ENCODE measurements around the gene LPAR3. TPM values are rescaled to one million over a fixed set of nuclear protein-coding genes. Genes with fewer than 3 reads are reported as not detected.
A peak's percentile ranks its signal among the peaks of the same experiment; 100 is the strongest.

Gene LPAR3
- total and polyA plus RNA-seq, 2 donors (not counting 1 experiment from before 2014, with no cell fraction given), result not detected

DNA sequence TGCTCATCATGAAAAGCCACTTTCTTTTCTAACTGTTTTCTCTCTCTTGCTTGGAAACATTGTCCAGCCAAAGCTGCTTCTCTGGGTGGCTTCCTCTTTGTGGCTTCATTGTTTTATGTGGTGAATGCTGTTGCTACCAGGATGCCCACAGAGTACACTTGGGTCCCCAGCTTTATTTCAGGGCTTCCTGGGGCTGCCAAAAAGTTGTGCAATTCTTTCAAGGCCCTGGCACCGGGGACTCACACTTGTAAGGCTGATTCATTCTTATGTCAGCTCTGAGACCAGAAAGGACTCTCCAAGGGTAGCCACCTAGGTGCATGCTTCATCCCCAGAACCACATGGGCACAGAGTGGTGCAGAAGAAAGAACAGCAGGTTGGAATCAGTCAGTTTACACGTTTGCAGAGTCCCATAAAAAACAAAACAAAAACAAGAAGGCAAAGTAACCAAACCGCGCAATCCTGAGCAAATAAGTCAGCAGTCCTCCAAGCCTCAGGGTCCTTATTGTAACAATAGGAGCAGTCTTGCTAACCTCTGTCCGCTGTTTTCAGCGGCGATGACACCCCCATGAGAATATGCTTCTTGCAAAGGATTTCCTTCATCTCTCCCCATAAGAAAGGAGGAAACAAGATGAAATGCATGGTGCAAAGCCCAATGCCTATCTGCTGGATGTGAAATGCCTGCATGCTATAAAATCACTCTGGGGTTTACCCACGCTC, 112.8 kb downstream of the LPAR3 start:
- intact Hi-C loops (cut with micrococcal nuclease), result no loop called here
- Histone ChIP-seq H2AFZ (ENCODE audit: insufficient read depth, low read depth, low read length, poor library complexity, severe bottlenecking) (peak overlapping the region; percentile 10), H3K27me3 (replicated peaks in 1 of 4; ENCODE audit: control extremely low read depth in 1 of 4, control insufficient read depth in 3 of 4, insufficient read depth in 4 of 4, low read length in 3 of 4) (no peaks in the 10 kb centered on the region), H3K9ac (ENCODE audit: low read length) (no peak overlapping the region), H3K27ac (ENCODE audit: low read length in 2 of 2) (no peak overlapping the region), H3K4me1 (ENCODE audit: control insufficient read depth in 2 of 2, insufficient read depth in 2 of 2, low read length in 2 of 2) (peaks cover 0 to 3% of the 10 kb centered on the region in 2 donors), H3K4me2 (replicated peaks; ENCODE audit: low read depth, low read length, poor library complexity, severe bottlenecking) (no peak overlapping the region), H3K36me3 (replicated peaks in 1 of 2; ENCODE audit: control extremely low read depth in 1 of 2, control insufficient read depth in 1 of 2, extremely low read depth in 1 of 2, insufficient read depth in 2 of 2, low read length in 1 of 2) (no peaks in the 10 kb centered on the region), H3K4me3 (ENCODE audit: control extremely low read depth in 1 of 5, extremely low read depth in 1 of 5, insufficient read depth in 1 of 5, low read depth in 2 of 5, low read length in 4 of 5) (no peak overlapping the region), H4K20me1 (ENCODE audit: control insufficient read depth, insufficient read depth, low read length, poor library complexity, severe bottlenecking) (no peaks in the 10 kb centered on the region), H3K9me3 (ENCODE audit: control extremely low read depth in 1 of 3, control insufficient read depth in 2 of 3, insufficient read depth in 1 of 3, low read length in 2 of 3) (no peaks in the 10 kb centered on the region), H3K79me2 (ENCODE audit: control insufficient read depth, insufficient read depth, low read length) (no peaks in the 10 kb centered on the region)
- Mint-ChIP-seq H3K27me3 (peaks cover 20% of the 10 kb centered on the region), H3K4me1 (peaks cover 3% of the 10 kb centered on the region), H3K27ac (no peak overlapping the region), H3K9me3 (ENCODE audit: insufficient read depth) (no peaks in the 10 kb centered on the region), H3K4me3 (no peak overlapping the region)
- 0% methylated on average over 1 of the region's 8 CpGs for WGBS (ENCODE audit: insufficient coverage)
- DNase-seq, result no peak
- ChIA-PET POLR2A (no interaction called here), CTCF (interaction anchor here (1.3 kb wide), 1 partner anchor 9 kb away, joined by 4 read pairs; no protein-coding TSS in a partner anchor)
- no peak for ATAC-seq (ENCODE audit: low read depth)
- TF ChIP-seq, protein P1, sequence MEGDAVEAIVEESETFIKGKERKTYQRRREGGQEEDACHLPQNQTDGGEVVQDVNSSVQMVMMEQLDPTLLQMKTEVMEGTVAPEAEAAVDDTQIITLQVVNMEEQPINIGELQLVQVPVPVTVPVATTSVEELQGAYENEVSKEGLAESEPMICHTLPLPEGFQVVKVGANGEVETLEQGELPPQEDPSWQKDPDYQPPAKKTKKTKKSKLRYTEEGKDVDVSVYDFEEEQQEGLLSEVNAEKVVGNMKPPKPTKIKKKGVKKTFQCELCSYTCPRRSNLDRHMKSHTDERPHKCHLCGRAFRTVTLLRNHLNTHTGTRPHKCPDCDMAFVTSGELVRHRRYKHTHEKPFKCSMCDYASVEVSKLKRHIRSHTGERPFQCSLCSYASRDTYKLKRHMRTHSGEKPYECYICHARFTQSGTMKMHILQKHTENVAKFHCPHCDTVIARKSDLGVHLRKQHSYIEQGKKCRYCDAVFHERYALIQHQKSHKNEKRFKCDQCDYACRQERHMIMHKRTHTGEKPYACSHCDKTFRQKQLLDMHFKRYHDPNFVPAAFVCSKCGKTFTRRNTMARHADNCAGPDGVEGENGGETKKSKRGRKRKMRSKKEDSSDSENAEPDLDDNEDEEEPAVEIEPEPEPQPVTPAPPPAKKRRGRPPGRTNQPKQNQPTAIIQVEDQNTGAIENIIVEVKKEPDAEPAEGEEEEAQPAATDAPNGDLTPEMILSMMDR (IDR thresholded peaks at IDR 0.05), result no peak
- TF ChIP-seq EZH2 (IDR thresholded peaks at IDR 0.05; ENCODE audit: borderline replicate concordance, insufficient read depth, low read depth, low read length, poor library complexity, severe bottlenecking), result no peak

DNA sequence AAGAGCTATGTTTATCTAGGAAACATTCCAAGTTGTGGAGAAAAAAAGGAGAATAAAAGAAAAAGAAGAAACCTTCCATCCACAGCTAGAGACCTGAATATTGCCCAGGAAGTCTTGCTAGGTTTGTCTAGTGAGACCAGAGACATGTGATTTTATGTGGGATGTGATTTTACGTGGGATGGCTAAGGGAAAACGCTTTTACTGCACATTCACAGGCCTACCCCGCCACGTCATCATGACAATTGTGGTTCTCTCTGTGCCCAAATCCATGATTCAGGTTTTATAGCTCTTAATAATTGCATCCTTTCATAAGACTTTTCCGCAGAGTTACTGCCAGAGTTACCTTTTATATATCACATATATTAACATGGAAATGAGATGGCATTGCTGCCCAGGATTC, 116.4 kb downstream of the LPAR3 start:
- ATAC-seq (ENCODE audit: low read depth) (no peak), DNase-seq (no peak)
- H3K4me1 Mint-ChIP-seq, result no peaks in the 10 kb centered on the region
- Histone ChIP-seq H3K79me2 (ENCODE audit: control insufficient read depth, insufficient read depth, low read length) (no peaks in the 10 kb centered on the region), H3K27me3 (replicated peaks in 1 of 4; ENCODE audit: control extremely low read depth in 1 of 4, control insufficient read depth in 3 of 4, insufficient read depth in 4 of 4, low read length in 3 of 4) (no peaks in the 10 kb centered on the region), H4K20me1 (ENCODE audit: control insufficient read depth, insufficient read depth, low read length, poor library complexity, severe bottlenecking) (no peaks in the 10 kb centered on the region), H3K4me3 (ENCODE audit: control extremely low read depth in 1 of 5, extremely low read depth in 1 of 5, insufficient read depth in 1 of 5, low read depth in 2 of 5, low read length in 4 of 5) (no peak overlapping the region), H3K4me2 (replicated peaks; ENCODE audit: low read depth, low read length, poor library complexity, severe bottlenecking) (no peak overlapping the region), H3K9me3 (ENCODE audit: control extremely low read depth in 1 of 3, control insufficient read depth in 2 of 3, insufficient read depth in 1 of 3, low read length in 2 of 3) (no peaks in the 10 kb centered on the region), H3K36me3 (replicated peaks in 1 of 2; ENCODE audit: control extremely low read depth in 1 of 2, control insufficient read depth in 1 of 2, extremely low read depth in 1 of 2, insufficient read depth in 2 of 2, low read length in 1 of 2) (no peaks in the 10 kb centered on the region), H3K27ac (ENCODE audit: low read length in 2 of 2) (no peak overlapping the region), H3K4me1 (ENCODE audit: control insufficient read depth in 2 of 2, insufficient read depth in 2 of 2, low read length in 2 of 2) (no peaks in the 10 kb centered on the region), H2AFZ (ENCODE audit: insufficient read depth, low read depth, low read length, poor library complexity, severe bottlenecking) (no peak overlapping the region), H3K9ac (ENCODE audit: low read length) (no peak overlapping the region)
- H3K9me3 Mint-ChIP-seq (ENCODE audit: insufficient read depth), result no peaks in the 10 kb centered on the region
- CTCF ChIA-PET, result interaction anchor here (0.7 to 1.9 kb wide), 5 partner anchors 12 to 872 kb away, joined by 3 to 8 read pairs (median 3); no protein-coding TSS in a partner anchor
- H3K27me3 Mint-ChIP-seq, result peaks cover 10% of the 10 kb centered on the region
- POLR2A ChIA-PET, result no interaction called here
- no peak overlapping the region for H3K4me3 Mint-ChIP-seq
- no CpG with 5 or more reads among the region's 5 CpGs for WGBS (ENCODE audit: insufficient coverage)
- no peak for TF ChIP-seq EZH2 (IDR thresholded peaks at IDR 0.05; ENCODE audit: borderline replicate concordance, insufficient read depth, low read depth, low read length, poor library complexity, severe bottlenecking)
- TF ChIP-seq, protein P1 (IDR thresholded peaks at IDR 0.05), result no peak
- H3K27ac Mint-ChIP-seq, result no peak overlapping the region
- intact Hi-C loops (cut with micrococcal nuclease), result no loop called here

Data from B cell (primary cell).